Anterior cingulate cortex (tissue), 58 donors: ENCODE results near the gene IL18BP.

ENCODE experiments used
- DNase-seq, 58 donors: peaks; one replicate each; lab custom pipeline; 2025; lab: John Stamatoyannopoulos, UW

The IL18BP gene

DNA sequence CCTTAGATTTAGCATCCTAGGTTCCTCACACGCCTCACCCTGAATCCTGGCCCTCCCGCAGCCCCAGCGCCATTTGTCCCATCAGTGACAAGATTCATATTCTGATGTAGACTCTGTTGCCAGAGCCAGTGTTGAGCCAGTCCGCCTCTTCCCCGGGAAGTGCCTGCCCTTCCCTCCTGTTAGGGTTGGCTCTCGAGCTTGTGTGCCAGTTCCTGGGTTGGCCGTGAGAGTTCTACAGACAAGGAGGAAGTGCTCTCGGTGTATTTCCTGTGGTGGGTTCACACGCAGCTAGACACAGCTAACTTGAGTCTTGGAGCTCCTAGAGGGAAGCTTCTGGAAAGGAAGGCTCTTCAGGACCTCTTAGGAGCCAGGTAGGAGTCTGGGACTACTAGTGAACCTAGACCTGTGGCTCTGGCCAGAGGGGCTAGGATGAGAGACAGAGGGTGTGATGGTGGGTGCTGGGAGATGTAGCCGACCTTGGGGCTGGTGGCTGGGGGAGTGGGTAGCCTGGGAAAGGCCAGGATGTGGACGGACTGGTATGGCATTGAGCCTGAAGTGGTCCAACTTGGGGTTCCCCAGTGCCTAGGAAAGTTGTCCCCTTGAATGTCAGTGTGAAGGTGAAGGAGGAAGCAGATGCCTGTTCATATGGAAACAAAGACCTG, at the start of gene IL18BP:
Gene IL18BP (plus strand): TSS at position 261 of the 662 bp plus-strand sequence. CDS start 1,076 bp downstream, outside the sequence.
- DNase-seq = peak in 2 of 58 donors; percentile 17 to 31

DNA sequence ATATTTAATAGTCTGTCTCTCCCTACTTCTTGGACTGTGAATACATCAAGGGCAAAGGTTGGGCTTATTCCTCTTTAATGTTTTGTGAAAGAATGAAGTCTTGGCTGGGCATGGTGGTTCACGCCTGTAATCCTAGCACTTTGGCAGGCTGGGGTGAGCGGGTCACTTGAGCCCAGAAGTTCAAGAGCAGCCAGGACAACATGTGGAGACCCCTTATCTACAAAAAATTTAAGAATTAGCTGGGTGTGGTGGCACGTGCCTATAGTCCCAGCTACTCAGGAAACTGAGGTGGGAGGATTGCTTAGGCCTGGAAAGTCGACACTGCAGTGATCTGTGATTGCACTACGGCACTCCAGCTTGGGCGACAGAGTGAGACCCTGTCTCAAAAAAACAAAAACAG, 49.7 kb upstream of the IL18BP start:
- DNase-seq = no peak

DNA sequence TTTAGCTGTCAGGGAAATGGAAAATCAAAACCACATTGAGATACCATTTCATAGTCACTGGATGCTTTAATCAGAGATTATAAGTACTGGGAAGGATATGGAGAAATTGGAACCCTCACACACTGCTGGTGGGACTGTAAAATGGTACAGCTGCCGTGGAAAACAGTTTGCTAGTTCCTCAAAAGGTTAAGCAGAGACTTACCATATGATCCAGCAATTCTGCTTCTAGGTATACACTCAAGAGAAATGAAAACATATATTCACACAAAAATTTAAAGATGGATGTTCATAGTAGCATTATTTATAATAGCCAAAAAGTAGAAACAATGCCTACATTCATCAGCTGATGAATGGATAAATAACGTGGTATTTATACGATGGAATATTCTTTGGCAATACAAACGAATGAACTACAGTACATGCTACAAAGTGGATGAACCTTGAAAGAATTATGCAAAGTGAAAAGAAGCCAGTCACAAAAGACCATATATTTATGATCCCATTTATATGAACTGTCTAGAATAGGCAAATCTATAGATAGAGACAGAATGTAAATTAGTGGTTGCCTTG, 46.9 kb upstream of the IL18BP start:
- DNase-seq = no peak

DNA sequence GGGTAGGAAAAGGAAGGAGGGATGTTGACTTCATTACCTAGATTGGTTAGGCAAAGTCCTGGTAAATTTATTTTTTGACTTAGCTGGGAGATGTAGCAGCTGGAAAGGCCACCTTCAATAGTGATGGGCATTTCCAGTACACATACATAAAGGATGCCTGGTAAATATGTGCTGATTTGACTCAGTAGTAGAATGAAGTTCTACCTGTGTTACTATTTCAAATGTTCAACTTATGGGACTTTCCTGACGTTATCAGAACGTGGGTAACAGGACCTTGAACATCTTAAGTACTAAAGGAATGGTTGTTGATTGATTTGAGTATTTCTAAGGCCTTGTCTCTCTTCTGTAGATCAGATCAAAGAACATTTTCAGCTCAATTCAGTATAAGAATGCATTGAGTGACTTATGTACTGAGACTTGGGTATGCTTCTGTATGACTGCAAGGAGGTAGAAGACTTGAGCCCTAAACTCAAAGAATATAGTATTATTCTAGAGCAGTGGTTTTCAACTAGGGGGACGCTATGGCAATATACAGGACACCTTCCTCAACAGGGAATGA, 42.7 kb upstream of the IL18BP start:
- DNase-seq = no peak

DNA sequence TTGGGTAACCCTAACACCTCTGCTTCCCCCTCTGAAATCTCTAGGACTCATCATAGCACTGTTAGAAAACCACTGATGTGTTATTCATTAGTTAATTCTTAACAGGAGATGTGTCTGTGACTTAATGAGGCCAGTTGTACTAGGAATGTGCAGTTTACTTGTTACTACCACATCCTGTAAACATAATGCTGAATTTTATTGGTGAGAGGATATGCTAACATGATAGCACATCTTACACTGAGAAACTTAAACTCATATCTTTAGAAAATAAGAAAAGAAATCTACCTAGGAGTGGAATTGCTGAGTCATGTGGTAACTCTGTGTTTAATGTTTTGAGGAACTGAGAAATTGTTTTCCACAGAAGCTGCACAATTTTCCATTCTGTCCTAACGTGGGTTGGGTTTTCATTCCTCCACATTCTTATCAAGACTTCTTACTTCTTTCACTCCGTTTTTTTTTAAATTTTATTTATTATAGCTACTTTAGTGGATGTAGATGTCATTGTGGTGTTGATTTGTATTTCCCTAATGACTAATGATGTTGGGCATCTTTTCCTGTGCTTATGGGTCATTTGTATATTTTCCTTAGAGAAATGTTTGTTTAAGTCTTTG, 36.2 kb upstream of the IL18BP start:
- no peak for DNase-seq

DNA sequence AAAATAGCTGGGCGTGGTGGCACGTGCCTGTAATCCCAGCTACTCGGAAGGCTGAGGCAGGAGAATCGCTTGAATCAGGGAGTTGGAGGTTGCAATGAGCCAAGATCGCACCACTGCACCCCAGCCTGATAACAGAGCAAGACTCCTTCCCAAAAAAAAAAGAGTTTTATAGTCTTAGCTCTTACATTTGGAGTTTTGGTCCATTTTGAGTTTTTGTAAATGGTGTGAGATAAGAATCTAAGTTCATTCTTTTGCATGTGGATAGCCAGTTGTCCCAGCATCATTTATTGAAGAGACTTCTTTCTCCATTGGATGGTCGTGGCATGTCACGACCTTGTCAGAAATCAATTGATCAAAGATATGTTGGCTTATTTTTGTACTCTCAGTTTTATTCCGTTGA, 35.2 kb upstream of the IL18BP start:
- DNase-seq = no peak

DNA sequence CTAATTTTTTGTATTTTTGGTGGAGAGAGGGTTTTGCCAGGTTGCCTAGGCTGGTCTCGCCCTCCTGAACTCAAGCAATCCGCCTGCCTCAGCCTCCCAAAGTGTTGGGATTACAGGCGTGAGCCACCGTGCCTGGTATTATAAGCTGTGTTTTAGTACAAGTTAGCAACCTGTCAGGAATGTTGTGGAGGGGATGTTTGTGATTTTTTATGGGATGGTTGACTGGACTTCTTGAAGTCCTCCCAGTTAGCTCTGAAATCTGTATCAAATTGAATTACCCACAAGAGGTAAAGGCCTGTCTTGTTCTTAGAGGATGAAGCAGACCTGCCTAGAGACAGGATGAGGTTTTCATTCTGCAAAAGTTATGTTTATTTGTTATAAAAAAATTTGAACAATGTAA, 34.1 kb upstream of the IL18BP start:
- DNase-seq = no peak

DNA sequence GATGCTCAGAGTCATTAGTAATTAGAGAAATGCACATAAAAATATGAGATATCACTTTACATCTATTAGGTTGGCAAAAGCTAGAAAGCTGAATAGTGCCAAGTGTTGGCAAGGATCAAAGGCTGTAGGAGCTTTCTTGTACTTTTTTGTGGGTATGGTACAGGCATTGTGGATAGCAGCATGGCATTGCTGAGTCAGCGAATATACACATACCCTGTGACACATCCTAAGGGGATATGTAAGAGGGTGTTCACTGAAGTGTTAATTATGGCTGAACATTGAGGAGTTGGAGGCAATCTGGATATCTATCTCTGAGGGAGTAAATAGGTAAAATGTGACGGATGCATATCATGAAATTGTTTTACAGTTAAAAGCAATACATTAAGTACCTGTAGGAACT, 27.0 kb upstream of the IL18BP start:
- no peak for DNase-seq

DNA sequence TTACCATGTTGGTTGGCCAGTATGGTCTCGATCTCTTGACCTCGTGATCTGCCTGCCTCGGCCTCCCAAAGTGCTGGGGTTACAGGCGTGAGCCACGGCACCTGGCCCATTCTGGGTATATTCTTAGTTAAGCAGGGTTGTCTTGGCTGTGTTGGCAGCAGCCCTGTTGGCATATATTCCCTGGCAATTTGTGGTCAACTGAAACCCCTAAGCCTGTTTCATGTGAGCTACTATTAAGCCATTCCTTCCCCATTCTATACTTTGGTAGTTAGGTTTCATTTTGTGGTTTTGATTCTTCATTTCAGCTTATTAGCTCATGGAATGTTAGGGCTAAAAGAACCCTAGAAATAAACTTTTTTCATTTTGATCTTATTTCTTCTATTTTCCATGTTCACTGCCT, 22.2 kb upstream of the IL18BP start:
- no peak for DNase-seq

DNA sequence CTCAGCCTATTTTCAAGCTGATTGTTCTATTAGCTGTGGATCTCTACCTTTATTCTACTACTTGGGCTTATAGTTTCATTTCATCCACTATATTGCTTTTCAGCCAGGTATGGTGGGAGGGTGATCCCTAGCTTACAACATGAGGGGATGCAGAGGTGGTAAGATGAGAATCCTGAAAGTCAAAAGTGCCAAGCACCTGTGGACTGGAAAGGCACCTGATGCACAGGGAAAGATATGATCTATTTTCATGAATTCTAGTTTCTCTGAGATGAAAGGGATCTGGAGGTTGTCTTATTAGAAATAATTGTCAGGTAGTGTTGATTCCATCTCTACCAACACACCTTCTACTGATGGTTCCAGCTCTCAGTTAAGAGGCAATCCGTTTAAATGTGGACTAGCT, 21.6 kb upstream of the IL18BP start:
- no peak for DNase-seq

DNA sequence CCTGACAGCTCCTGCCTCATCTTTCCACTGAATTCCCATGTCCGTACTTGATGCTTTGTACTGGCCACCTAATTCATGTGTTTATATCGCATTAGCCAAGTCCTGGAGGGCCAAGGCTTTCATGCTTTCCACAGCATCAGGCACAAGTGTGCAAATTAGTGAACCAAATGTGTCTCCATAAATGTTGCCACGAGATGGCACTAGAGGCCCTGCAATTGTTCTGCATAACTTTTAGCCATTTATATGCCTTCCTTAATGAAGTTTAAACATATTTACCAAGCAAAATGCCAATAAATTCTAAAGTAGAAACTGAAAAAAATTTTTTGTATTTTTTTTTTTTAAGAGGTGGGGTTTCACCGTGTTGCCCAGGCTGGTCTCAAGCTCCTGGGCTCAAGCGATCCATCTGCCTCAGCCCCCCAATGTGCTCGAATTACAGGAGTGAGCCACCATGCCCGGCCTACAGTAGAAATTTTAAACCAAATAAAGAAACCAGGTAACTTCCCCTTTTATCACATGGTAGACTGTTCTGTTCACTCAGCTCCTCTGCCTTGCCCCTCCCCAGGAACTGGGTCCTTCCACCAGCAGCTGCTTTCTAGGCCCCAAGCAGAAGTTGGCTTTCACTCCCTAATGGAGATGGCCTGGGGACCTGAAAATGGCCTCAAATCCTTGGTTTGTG, 20.8 kb upstream of the IL18BP start:
- peak in 28 of 58 donors; percentile 11 to 69 (median 33) for DNase-seq

DNA sequence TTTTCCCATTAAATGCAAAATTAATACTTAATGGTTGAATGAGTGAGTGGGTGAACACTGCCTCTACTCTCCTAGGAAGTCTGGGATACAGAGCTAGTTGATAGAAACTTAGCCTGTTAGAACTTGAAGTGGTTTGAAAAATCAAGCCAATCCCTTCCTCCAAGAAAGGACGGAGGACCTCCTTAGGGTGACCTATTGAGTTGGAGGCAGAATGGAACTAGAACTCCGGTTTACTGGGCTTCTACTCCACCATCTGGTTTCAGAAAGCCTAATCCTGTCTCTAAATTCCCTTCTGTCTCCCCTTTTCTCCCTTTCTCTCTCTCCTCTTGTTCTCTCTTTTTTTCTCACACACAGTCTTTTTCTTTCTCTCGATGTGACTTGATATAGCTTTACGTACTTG, 19.6 kb upstream of the IL18BP start:
- DNase-seq = no peak

DNA sequence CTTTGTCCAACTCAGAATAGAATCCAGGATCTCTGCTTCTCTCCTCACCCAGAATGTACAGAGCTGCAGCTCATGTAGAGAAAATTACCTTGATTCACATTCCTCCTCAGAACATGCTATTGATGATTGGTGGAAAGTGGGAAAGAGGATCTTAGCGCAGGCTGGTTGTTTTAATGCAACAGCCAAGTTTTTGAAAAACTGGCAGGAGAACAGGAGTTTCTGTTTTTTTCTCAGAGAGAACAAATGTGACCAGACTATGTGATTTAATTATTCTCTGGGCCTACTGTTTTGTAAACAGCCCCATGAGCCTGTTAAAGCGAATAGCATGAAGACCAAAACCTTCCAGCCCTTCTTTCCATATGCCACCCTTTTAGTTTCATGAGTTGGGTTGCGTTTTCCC, 19.1 kb upstream of the IL18BP start:
- DNase-seq = peak in 3 of 58 donors; percentile 28 to 61 (median 54)

DNA sequence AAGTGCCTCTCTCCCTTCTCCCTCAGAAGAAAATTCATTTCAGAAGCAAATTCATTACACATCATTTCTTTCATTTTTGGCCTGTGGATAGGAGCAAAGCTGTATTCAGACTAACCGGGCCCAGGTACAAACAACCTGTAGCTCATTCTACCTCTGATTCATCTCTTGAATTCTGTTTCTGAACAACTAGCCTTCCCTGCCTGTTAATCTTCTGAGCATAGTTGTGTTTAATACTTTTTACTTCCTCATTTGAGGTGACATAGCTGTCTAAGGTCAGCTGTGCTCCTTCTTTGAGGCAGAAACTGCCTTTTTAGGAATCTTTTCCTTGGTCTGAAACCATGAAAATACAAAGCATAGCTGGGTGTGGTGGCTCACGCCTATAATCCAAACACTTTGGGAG, 12.6 kb upstream of the IL18BP start:
- DNase-seq = no peak

DNA sequence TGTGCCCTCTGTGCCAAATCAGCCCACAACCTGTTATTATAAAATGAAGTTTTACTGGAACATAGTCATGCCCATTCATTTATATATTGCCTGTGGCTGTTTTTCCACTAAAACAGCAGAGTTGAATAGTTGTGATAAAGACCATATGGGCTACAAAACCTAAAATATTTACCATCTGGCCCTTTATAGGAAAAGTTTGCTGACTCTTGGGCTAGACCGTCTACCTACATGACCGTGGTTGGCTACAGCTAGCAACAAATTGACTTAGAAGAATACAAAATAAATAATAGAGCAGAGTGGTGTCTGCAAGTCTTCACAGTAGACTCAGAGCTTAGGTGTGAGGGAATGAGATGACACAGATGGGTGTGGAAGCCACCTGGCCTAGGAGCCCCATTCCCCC, 11.2 kb upstream of the IL18BP start:
- no peak for DNase-seq

DNA sequence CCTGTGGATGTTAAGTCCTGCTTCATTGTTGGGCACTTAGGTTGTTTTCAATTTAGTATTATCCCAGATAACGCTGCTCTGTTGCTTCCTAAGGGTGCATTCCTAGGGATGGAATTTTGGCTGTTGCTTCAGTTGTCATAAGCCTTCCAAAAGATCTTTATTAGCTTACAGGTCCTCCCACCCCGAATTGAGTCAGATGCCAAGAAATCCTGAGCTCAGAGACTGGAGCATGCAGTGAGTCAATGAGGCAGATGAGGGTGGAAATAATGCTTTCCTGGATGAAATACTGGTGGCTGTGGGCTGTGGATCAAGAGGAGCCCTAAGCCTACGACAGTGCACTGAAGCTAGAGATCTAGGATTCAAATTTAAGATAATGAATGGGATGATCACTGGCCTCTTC, 10.7 kb upstream of the IL18BP start:
- DNase-seq = no peak

DNA sequence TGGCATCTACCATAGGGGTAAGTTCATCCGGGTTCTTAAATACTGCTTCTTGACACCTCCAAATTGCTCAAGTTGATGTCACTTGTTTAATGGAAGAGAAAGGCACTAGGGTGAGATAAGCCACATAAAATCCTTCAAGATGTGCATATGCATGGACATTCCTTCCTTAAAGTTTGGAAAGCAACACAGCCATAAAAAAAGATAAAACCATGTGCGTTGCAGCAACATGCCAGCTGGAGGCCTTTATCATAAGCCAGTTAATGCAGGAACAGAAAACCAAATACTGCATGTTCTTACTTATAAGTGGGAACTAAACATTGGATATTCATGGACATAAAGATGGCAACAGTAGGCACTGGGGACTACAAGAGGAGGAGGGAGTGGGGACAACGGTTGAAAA, 8.0 kb upstream of the IL18BP start:
- DNase-seq = no peak

DNA sequence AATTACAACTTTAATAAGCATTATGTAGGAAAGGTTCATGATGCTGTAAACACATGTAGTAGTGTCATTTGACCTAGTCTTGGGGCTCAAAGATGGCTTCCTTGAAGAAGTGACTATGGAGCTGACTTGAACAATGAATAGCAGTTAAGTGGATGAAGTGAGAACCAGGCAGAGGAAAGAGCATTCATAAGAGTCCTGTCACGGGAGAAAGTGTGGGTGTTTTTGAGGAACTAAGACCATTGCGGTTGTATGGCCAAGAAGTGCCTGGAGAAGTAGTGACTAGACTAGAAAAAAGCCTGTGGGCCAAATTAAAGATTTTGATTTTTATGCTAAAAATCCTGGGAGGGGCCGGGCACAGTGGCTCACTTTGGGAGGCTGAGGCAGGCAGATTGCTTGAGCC, 7.2 kb upstream of the IL18BP start:
- no peak for DNase-seq

DNA sequence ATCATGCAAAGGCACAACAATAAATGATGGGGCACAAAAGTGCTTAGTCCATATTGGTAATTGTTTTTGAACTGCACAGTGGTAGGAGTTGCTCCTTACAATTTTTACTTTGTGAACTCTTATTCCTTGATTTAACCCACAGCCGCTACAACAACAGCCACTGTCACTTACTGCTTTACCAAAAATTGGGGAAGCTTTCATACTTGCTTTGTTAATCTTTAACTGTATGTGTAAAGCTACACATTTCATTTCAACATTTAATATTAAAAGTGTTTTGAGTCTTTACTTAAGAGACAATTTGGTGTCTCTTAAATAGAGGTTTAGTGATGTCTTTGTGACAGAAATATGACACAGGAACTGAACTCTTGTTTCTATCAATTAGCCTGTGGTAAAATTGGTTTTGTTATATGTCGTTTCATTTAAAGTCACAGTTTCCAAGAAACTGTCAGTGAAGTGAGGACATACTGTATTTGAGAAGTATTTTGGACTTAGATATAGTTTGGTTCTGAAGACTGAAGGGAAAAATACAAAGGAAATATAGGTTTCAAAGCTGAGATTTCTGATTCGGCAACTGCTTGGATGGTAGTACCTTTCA, 6.5 kb upstream of the IL18BP start:
- DNase-seq = no peak

DNA sequence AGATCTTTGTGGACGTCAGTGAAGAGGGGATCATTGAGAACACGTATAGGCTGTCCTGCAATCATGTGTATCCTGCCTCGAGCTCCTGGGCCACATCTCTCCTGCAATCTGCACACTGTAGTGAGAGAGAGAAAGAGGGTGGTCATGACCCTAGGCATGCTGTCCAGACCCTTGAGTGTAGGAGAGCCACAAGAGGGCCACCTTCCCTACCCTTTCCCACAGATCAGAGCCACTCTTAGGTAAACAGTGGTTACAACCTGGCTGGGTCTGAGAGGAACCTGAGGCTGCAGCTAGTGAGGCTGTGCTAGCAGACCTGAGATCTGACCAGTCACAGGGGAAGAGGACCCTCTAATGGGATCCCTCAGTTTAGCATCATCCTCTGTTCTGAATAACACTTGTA, 3.9 kb upstream of the IL18BP start:
- DNase-seq = no peak

DNA sequence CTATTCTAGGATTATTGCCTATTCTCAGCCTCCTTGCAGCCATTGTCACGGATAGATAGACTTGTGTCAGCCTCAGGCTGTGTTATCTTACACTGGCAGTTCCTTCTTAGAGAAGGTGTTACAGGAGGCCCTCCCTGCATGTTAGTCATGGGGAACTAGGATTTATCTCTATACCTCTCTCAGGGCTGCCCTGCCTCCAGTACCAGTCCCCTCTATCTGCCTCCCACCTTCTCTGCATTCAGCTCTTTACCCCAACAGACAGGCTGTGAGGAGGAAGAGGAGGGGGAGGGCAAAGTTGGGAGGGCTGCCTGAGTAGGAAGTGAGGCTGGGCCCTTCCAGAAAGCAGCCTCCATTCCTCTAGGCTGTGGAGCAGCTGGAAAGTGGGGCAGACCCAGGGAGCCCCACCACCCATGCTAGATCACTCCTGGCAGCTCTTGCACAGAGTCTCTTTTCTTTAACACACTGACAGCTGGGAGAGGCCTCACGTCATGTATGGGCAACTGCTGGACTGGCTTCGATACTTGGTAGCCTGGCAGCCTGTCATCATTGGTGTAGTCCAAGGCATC, 2.9 kb upstream of the IL18BP start:
- peak in 10 of 58 donors; percentile 18 to 60 (median 40) for DNase-seq
